ENCODE measurements around the gene SEC14L5. TPM values are rescaled to one million over a fixed set of nuclear protein-coding genes. Genes with fewer than 3 reads are reported as not detected.

SEC14L5 gene
- polyA plus RNA-seq, 3 donors: 0.03 TPM; not detected in 2

DNA sequence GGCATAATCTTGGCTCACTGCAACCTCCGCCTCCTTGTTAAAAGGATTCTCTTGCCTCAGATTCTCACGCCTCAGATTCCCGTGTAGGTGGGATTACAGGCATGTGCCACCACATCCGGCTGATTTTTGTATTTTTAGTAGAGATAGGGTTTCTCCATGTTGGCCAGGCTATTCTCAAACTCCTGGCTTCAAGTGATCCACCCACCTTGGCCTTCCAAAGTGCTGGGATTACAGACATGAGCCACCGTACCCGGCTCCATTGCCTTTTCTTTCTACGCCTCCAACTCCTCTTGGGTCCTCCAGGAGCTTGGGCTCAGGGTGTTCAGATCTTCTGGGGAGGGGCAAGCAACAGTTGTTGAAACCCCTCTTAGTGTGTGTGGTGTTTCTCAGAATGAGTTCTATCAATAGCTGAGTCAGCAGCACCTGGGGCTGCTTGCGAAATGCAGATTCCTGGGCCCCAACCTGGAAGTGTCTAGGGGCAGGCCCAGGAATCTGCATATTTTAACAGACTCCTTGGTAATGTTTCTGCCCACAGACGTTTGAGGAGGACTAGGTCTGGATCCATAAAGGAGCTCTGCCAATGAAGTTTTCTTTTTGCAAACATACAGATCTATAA, 31.4 kb downstream of the SEC14L5 start:
- peaks cover 42 to 53% (median 43%) of the 10 kb centered on the region in 3 donors for H3K27me3 Mint-ChIP-seq (ENCODE audit: low read depth in 3 of 3)
- Histone ChIP-seq H3K79me2 (ENCODE audit: insufficient read depth, low read length) (no peaks in the 10 kb centered on the region), H3K36me3 (replicated peaks in 1 of 2; ENCODE audit: control insufficient read depth in 1 of 2, insufficient read depth in 2 of 2, low read length in 2 of 2) (no peaks in the 10 kb centered on the region), H3K9ac (ENCODE audit: insufficient read depth, low read length, poor library complexity, severe bottlenecking) (no peak overlapping the region), H3K4me3 (replicated peaks in 1 of 3; ENCODE audit: low read depth in 2 of 3, low read length in 3 of 3) (no peak overlapping the region), H3K4me2 (replicated peaks; ENCODE audit: extremely low read depth, low read length, poor library complexity, severe bottlenecking) (no peak overlapping the region), H3K4me1 (ENCODE audit: control insufficient read depth in 1 of 2, insufficient read depth in 2 of 2, low read length in 2 of 2) (no peaks in the 10 kb centered on the region), H2AFZ (ENCODE audit: insufficient read depth, low read depth, low read length, poor library complexity, severe bottlenecking) (no peak overlapping the region), H3K27me3 (ENCODE audit: control insufficient read depth in 2 of 2, insufficient read depth in 2 of 2, low read length in 2 of 2) (peaks cover 22 to 48% of the 10 kb centered on the region in 2 donors), H3K27ac (ENCODE audit: low read depth in 1 of 2, low read length in 2 of 2) (no peak overlapping the region), H4K20me1 (ENCODE audit: insufficient read depth, low read length) (no peaks in the 10 kb centered on the region), H3K9me3 (replicated peaks in 1 of 2; ENCODE audit: control insufficient read depth in 1 of 2, insufficient read depth in 1 of 2, low read length in 2 of 2) (peaks cover 0 to 5% of the 10 kb centered on the region in 2 donors)
- intact Hi-C loops (cut with micrococcal nuclease): no loop called here
- peak overlapping the region in 1 of 2 donors; percentile 39 for H3K4me3 Mint-ChIP-seq
- H3K4me1 Mint-ChIP-seq: peaks cover 3% of the 10 kb centered on the region
- no peaks in the 10 kb centered on the region for H3K36me3 Mint-ChIP-seq
- no peak overlapping the region for H3K27ac Mint-ChIP-seq
- TF ChIP-seq, protein P1, sequence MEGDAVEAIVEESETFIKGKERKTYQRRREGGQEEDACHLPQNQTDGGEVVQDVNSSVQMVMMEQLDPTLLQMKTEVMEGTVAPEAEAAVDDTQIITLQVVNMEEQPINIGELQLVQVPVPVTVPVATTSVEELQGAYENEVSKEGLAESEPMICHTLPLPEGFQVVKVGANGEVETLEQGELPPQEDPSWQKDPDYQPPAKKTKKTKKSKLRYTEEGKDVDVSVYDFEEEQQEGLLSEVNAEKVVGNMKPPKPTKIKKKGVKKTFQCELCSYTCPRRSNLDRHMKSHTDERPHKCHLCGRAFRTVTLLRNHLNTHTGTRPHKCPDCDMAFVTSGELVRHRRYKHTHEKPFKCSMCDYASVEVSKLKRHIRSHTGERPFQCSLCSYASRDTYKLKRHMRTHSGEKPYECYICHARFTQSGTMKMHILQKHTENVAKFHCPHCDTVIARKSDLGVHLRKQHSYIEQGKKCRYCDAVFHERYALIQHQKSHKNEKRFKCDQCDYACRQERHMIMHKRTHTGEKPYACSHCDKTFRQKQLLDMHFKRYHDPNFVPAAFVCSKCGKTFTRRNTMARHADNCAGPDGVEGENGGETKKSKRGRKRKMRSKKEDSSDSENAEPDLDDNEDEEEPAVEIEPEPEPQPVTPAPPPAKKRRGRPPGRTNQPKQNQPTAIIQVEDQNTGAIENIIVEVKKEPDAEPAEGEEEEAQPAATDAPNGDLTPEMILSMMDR (IDR thresholded peaks at IDR 0.05): no peak
- H3K9me3 Mint-ChIP-seq: peaks cover 0 to 15% (median 4%) of the 10 kb centered on the region in 7 donors
- no peak for DNase-seq
- WGBS (ENCODE audit: insufficient coverage): 97% methylated on average over 5 of the region's 9 CpGs

DNA sequence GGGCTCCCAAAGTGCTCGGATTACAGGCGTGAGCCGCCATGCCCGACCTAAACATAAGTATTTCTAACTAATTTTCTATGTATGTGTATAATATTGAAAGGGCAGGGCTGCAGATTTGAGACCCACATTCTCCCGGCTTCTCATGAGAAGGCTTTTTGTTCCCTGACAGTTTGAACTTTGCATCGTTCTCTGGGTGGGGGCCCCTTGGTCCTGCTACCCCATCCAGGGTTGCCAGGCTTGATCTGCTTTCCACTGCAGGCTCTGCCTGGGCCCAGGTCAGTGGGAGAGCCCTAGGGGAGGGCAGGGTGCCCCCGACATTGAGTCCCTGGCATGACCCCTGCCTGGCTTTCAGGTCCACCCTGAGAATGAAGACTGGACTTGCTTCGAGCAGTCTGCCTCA, 32.3 kb downstream of the SEC14L5 start:
- Histone ChIP-seq H3K4me1 (ENCODE audit: control insufficient read depth in 1 of 2, insufficient read depth in 2 of 2, low read length in 2 of 2) (no peaks in the 10 kb centered on the region), H3K79me2 (ENCODE audit: insufficient read depth, low read length) (no peaks in the 10 kb centered on the region), H4K20me1 (ENCODE audit: insufficient read depth, low read length) (no peaks in the 10 kb centered on the region), H3K4me3 (replicated peaks in 1 of 3; ENCODE audit: low read depth in 2 of 3, low read length in 3 of 3) (no peak overlapping the region), H3K27me3 (ENCODE audit: control insufficient read depth in 2 of 2, insufficient read depth in 2 of 2, low read length in 2 of 2) (peaks cover 22 to 42% of the 10 kb centered on the region in 2 donors), H3K27ac (ENCODE audit: low read depth in 1 of 2, low read length in 2 of 2) (no peak overlapping the region), H3K4me2 (replicated peaks; ENCODE audit: extremely low read depth, low read length, poor library complexity, severe bottlenecking) (no peak overlapping the region), H3K9me3 (replicated peaks in 1 of 2; ENCODE audit: control insufficient read depth in 1 of 2, insufficient read depth in 1 of 2, low read length in 2 of 2) (peaks cover 0 to 5% of the 10 kb centered on the region in 2 donors), H3K36me3 (replicated peaks in 1 of 2; ENCODE audit: control insufficient read depth in 1 of 2, insufficient read depth in 2 of 2, low read length in 2 of 2) (no peaks in the 10 kb centered on the region), H2AFZ (ENCODE audit: insufficient read depth, low read depth, low read length, poor library complexity, severe bottlenecking) (no peak overlapping the region), H3K9ac (ENCODE audit: insufficient read depth, low read length, poor library complexity, severe bottlenecking) (no peak overlapping the region)
- WGBS (ENCODE audit: insufficient coverage): 93% methylated on average over 4 of the region's 8 CpGs
- TF ChIP-seq, protein P1 (IDR thresholded peaks at IDR 0.05): no peak
- Mint-ChIP-seq H3K27me3 (ENCODE audit: low read depth in 3 of 3) (peaks cover 41 to 53% (median 45%) of the 10 kb centered on the region in 3 donors), H3K27ac (no peak overlapping the region), H3K9me3 (peaks cover 0 to 17% (median 4%) of the 10 kb centered on the region in 7 donors), H3K4me3 (no peak overlapping the region), H3K36me3 (no peaks in the 10 kb centered on the region), H3K4me1 (peaks cover 3% of the 10 kb centered on the region)
- DNase-seq: no peak
- intact Hi-C loops (cut with micrococcal nuclease): no loop called here

All from CD14-positive monocyte (primary cell).